Lower leg skin (tissue), 3 donors: ENCODE data around the gene NETO1.

Source experiments
- CTCF ChIP-seq, 3 donors: fragments of 450-650 bp; IDR thresholded peaks; one replicate each; pipeline ENCODE4 v1.5.1; 2016; ENCODE audit warnings: antibody characterized with exemption in 3 of 3, mild to moderate bottlenecking in 3 of 3, moderate library complexity in 2 of 3
- POLR2A ChIP-seq, 2 donors: fragments of 450-650 bp; IDR thresholded peaks; one replicate each; pipeline ENCODE4 v1.6.1; 2016 to 2017; ENCODE audit warnings: antibody characterized with exemption in 2 of 2, mild to moderate bottlenecking in 1 of 2, moderate library complexity in 1 of 2

GRCh38 chr18:72826736-72827135 lies 41.1 kb downstream of the NETO1 start:
- no peak for TF ChIP-seq CTCF (IDR thresholded peaks at IDR 0.05)
- no peak for TF ChIP-seq POLR2A (IDR thresholded peaks at IDR 0.05)
